Activated T-cell treated with anti-CD3 and anti-CD28 coated beads, Interleukin-2, amount 50 U/mL, for 4 hours (primary cell): ENCODE data around the gene LRRC39. TPM values are rescaled to one million over a fixed set of nuclear protein-coding genes. Genes with fewer than 3 reads are reported as not detected.

Experiments
- ATAC-seq, 2 donors: fragments of 200-7000 bp; cut with Tn5 transposase; one replicate each; pipeline ENCODE4 v1.10.0; 2021
- DNase-seq: peaks from one replicate; pipeline ENCODE4 v3.0.0-alpha.2; 2020
- H3K27me3 Mint-ChIP-seq: one replicate; pipeline ENCODE4 v1.8.0; 2021; ENCODE audit warnings: low read depth, mixed read lengths
- H3K36me3 Mint-ChIP-seq: one replicate; pipeline ENCODE4 v1.8.0; 2022; ENCODE audit warnings: mixed read lengths; ENCODE audit not compliant: insufficient read depth
- H3K4me1 Mint-ChIP-seq: one replicate; pipeline ENCODE4 v1.8.0; 2021; ENCODE audit warnings: low read depth, mixed read lengths
- H3K4me3 Mint-ChIP-seq: one replicate; pipeline ENCODE4 v1.8.0; 2021; ENCODE audit warnings: mild to moderate bottlenecking, moderate library complexity, mixed read lengths
- H3K9me3 Mint-ChIP-seq: one replicate; pipeline ENCODE4 v1.8.0; 2021; ENCODE audit warnings: mixed read lengths
- total RNA-seq, 3 donors: library from RNA; stranded (reverse); gene quantifications; one replicate each; pipeline ENCODE4 v1.2.1, GENCODE V29; 2021

Gene LRRC39
- total RNA-seq, 3 donors from 2014 or later: 0.30 to 0.69 (median 0.38) TPM

DNA sequence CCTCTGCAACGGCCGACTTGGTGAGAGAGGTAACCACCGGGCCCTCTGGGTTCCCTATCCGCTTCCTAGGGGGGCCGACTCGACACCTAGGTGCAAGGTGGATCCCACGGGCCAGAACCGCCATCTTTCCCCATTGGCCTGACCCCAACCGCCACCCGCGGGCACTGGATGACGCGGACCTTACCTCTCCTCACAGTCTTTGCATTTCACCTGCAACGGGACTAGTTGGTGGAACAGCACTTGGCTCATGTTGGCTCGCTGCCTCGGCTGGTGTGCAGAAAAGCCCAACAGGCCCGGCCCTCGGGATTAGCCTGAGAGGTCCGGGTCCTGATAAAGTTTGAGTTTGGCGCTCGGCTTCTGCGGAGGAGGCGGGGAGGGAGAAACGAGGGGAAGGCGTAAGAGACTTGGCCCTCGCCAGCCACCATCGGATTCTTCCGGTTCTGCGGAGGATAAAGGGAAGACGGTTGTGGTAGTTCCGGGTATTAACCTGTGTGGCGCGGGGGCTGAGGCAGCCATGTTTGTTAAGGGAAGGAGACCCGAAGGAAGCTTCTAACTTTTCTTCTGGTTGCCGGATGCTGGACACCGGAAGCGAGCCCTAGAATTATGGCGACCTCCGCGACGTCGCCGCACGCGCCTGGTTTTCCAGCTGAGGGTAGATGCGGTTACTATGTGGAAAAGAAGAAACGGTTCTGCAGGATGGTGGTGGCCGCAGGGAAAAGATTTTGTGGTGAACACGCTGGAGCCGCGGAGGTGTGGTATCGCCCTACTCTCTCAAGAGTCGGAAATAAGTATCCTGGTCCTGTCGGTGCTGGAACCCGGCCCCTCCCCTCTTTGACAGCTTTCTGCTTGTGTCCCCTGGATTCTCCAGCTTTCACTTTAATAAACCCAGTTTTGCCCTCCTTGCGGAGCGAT, 45.2 kb downstream of the LRRC39 start, which contains the start of the genes SASS6 and TRMT13:
Gene SASS6 (minus strand): TSS at position 365 of the 912 bp plus-strand sequence. CDS start 116 bp downstream, at position 249.
Gene TRMT13 (plus strand): TSS at position 598 of the 912 bp plus-strand sequence. CDS start 6 bp downstream, at position 604.
- H3K27me3 Mint-ChIP-seq: no peaks in the 10 kb centered on the region
- ATAC-seq (peak; percentile 95), DNase-seq (peak; percentile 91)
- H3K4me1 Mint-ChIP-seq: peaks cover 34% of the 10 kb centered on the region
- peak within 1 kb of the TSS; percentile 99 for H3K4me3 Mint-ChIP-seq
- H3K9me3 Mint-ChIP-seq: no peaks in the 10 kb centered on the region
- H3K36me3 Mint-ChIP-seq: peaks cover 8% of the 10 kb centered on the region

- Mint-ChIP-seq H3K4me1 (peaks cover 34% of the 10 kb centered on the region), H3K9me3 (no peaks in the 10 kb centered on the region), H3K36me3 (peaks cover 6% of the 10 kb centered on the region), H3K27me3 (no peaks in the 10 kb centered on the region), H3K4me3 (peak overlapping the region; percentile 99)
- ATAC-seq: no peak
- DNase-seq: no peak
Observed at GRCh38 chr1:100131623-100132022, 46.4 kb downstream of the LRRC39 start.

DNA sequence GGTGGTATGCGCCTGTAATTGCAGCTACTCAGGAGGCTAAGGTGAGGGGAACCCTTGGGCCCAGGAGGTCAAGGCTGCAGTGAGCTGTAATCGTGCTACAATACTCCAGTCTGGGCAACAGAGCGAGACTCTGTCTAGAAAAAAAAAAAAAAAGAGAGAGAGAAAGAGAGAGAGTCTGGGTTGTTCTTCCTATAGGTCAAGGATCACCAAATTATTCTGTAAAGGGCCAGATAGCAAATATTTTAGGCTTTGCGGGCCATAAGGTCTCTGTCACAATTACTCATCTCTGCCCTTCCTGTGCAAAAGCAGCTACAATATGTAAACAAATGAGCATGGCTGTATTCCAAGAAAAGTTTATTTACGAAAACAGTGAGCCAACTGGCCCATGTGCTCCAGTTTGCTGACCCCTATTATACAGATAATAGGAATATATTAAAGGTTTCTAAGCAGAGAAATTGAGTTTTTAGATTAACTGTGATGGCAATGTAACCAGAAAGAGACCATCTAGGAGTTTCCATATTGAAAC, 47.4 kb downstream of the LRRC39 start:
- H3K4me3 Mint-ChIP-seq: no peak overlapping the region
- peaks cover 9% of the 10 kb centered on the region for H3K36me3 Mint-ChIP-seq
- H3K4me1 Mint-ChIP-seq: peaks cover 33% of the 10 kb centered on the region
- no peak for DNase-seq
- ATAC-seq: no peak
- H3K27me3 Mint-ChIP-seq: no peaks in the 10 kb centered on the region
- no peaks in the 10 kb centered on the region for H3K9me3 Mint-ChIP-seq

- DNase-seq: no peak
- H3K4me1 Mint-ChIP-seq: peaks cover 14% of the 10 kb centered on the region
- H3K27me3 Mint-ChIP-seq: no peaks in the 10 kb centered on the region
- no peaks in the 10 kb centered on the region for H3K9me3 Mint-ChIP-seq
- H3K36me3 Mint-ChIP-seq: peaks cover 9% of the 10 kb centered on the region
- ATAC-seq: no peak
- H3K4me3 Mint-ChIP-seq: no peak overlapping the region
Observed at GRCh38 chr1:100127226-100127625, 50.8 kb downstream of the LRRC39 start.

GRCh38 chr1:100122177-100122576, 55.9 kb downstream of the LRRC39 start:
- ATAC-seq (no peak), DNase-seq (no peak)
- no peak overlapping the region for H3K4me3 Mint-ChIP-seq
- no peaks in the 10 kb centered on the region for H3K27me3 Mint-ChIP-seq
- H3K36me3 Mint-ChIP-seq: peaks cover 17% of the 10 kb centered on the region
- H3K4me1 Mint-ChIP-seq: no peaks in the 10 kb centered on the region
- no peaks in the 10 kb centered on the region for H3K9me3 Mint-ChIP-seq

- ATAC-seq: no peak
- Mint-ChIP-seq H3K4me3 (no peak overlapping the region), H3K36me3 (peaks cover 20% of the 10 kb centered on the region)
Observed at GRCh38 chr1:100115524-100115923, 62.5 kb downstream of the LRRC39 start.

GRCh38 chr1:100109554-100110066, 68.4 kb downstream of the LRRC39 start:
- H3K4me3 Mint-ChIP-seq: no peak overlapping the region
- H3K4me1 Mint-ChIP-seq: peaks cover 2% of the 10 kb centered on the region
- H3K27me3 Mint-ChIP-seq: no peaks in the 10 kb centered on the region
- ATAC-seq (no peak), DNase-seq (no peak)
- peaks cover 23% of the 10 kb centered on the region for H3K36me3 Mint-ChIP-seq
- no peaks in the 10 kb centered on the region for H3K9me3 Mint-ChIP-seq

More at GRCh38 chr1:100115524-100115923, 62.5 kb downstream of the LRRC39 start:
- Mint-ChIP-seq H3K27me3 (no peaks in the 10 kb centered on the region), H3K4me1 (no peaks in the 10 kb centered on the region), H3K9me3 (no peaks in the 10 kb centered on the region)
- no peak for DNase-seq

GRCh38 chr1:100107696-100108095, 70.4 kb downstream of the LRRC39 start:
- ATAC-seq: no peak
- Mint-ChIP-seq H3K4me1 (peaks cover 2% of the 10 kb centered on the region), H3K4me3 (no peak overlapping the region), H3K27me3 (no peaks in the 10 kb centered on the region), H3K36me3 (peaks cover 26% of the 10 kb centered on the region), H3K9me3 (no peaks in the 10 kb centered on the region)
- no peak for DNase-seq

- no peak overlapping the region for H3K4me3 Mint-ChIP-seq
- H3K36me3 Mint-ChIP-seq: peaks cover 39% of the 10 kb centered on the region
- H3K9me3 Mint-ChIP-seq: no peaks in the 10 kb centered on the region
- no peaks in the 10 kb centered on the region for H3K4me1 Mint-ChIP-seq
- DNase-seq: no peak
- no peak for ATAC-seq
- H3K27me3 Mint-ChIP-seq: no peaks in the 10 kb centered on the region
Observed at GRCh38 chr1:100101564-100101963, 76.5 kb downstream of the LRRC39 start.

DNA sequence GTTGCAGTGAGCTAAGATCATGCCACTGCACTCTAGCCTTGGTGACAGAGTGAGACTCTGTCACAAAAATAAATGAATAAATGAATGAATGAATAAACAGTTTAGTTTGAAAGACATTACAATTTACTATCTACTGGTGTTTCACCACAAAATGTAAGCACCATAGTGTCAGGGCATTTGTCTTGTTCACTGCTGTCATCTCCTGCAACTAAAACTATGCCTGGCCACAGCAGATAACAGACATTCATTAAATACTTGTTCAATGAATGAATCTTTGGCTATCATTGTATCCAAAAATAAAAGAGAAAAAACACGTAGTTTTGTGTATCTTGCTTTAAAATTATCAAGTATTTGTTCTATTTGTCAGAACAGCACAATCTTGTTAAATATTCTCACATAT, 77.9 kb downstream of the LRRC39 start:
- Mint-ChIP-seq H3K27me3 (no peaks in the 10 kb centered on the region), H3K36me3 (peaks cover 39% of the 10 kb centered on the region), H3K4me3 (no peak overlapping the region), H3K9me3 (no peaks in the 10 kb centered on the region), H3K4me1 (no peaks in the 10 kb centered on the region)
- ATAC-seq (no peak), DNase-seq (no peak)

Other genes starting within 250 kb of the LRRC39 start
- 10 to 100 TPM; 14.0 to 18.5 (median 16.9) TPM for gene SLC35A3, start 208.3 kb downstream of the LRRC39 start, total RNA-seq
- gene SASS6, start 45.3 kb downstream of the LRRC39 start, total RNA-seq: 1 to 10 TPM; 6.4 to 8.2 (median 6.5) TPM
- 10 to 100 TPM; 25.5 to 30.0 (median 26.3) TPM for gene TRMT13, start 45.1 kb downstream of the LRRC39 start, total RNA-seq
- gene DBT, start 71.6 kb upstream of the LRRC39 start, total RNA-seq: 10 to 100 TPM in 2 of 3 donors, 1 to 10 TPM in 1; 9.7 to 11.5 (median 11.3) TPM
- gene RTCA, start 88.0 kb upstream of the LRRC39 start, total RNA-seq: 10 to 100 TPM; 55.3 to 63.9 (median 58.0) TPM
- 10 to 100 TPM in 2 of 3 donors, 1 to 10 TPM in 1; 9.5 to 12.8 (median 12.5) TPM for gene CDC14A, start 174.2 kb upstream of the LRRC39 start, total RNA-seq